GM21367 (cell line): ENCODE data around the gene TMEM132D.

Source experiments
- ATAC-seq: cut with Tn5 transposase; IDR thresholded peaks from one replicate; pipeline ENCODE4 v1.9.1; 2021; ENCODE audit not compliant: unreplicated experiment

The TMEM132D gene

GRCh38 chr12:129481921-129482320 lies 421.9 kb downstream of the TMEM132D start:
- ATAC-seq: no peak

- ATAC-seq: no peak
Observed at GRCh38 chr12:129470196-129470595, 433.6 kb downstream of the TMEM132D start.

GRCh38 chr12:129467726-129468125 lies 436.1 kb downstream of the TMEM132D start:
- ATAC-seq: no peak

DNA sequence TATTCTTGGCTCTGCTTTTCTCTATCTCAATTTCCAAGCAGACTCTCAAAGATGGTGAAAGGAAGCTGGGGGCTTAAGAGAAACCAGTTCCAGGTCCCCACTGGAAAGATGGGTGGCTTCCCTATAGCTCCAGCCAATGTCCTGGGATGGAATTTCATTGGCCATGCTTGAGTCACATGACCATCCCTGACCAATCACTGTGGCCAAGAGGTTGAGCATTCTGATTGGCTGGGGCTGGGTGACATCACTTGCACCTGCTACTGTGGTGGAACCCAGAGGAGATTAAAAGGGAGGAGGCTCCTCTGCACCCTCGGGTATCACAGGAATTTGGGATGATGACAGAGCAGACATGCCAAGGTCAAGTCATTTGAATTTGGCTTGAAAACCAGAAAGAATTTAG lies 436.5 kb downstream of the TMEM132D start:
- ATAC-seq: no peak

DNA sequence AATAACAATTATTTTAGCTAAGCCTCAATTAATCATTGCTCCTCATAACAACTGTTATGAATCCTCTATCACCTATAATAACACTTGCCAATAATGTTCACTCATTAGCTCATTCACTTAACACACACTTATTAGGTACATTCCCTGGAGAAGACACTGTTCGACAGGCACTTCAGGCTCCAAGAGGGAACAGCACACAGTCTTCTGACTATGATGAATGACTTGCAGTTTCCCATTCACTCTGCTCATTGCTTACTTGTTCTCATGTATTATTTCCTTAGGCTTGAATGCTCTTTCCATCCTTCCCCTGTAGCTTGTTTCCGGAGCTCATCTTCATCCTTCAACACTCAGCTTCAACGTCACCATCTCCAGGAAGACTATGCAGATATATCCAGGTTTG lies 437.3 kb downstream of the TMEM132D start:
- no peak for ATAC-seq

- ATAC-seq: no peak
Observed at GRCh38 chr12:129459886-129460285, 443.9 kb downstream of the TMEM132D start.

GRCh38 chr12:129446696-129447095 lies 457.1 kb downstream of the TMEM132D start:
- ATAC-seq: no peak

- no peak for ATAC-seq
Observed at GRCh38 chr12:129440278-129440677, 463.5 kb downstream of the TMEM132D start.

- ATAC-seq: no peak
Observed at GRCh38 chr12:129434790-129435189, 469.0 kb downstream of the TMEM132D start.

DNA sequence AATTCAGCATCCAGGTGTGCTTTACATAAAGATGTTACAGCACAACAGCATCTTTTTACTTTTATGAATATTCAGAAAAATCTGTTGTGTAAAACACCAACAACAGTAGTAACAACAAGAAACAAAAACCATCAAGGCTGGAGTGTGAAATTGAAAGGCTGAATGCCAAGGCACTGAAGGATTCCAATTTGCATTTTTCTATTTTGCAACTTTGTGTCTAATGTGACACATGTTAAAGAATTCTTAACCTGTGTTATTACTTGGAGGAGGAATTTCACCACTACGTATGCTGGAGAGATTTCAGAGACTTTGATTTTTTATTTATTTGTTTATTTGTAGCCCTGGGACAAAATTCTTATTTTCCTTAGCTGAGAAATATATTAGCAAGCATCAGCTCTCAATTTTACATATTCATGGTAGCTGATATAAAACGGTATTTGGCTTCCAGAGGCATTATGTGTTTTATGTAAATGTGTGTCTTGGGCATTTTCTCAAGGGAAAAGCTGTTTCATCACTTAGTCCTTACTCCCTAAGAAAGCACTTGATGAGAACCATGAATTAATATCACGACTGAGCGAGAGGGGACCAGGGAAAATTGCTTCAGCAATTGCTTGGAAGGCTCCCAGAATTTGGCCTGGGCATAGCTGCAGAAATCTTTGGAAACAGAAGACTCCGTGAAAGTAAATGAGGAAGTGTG lies 475.4 kb downstream of the TMEM132D start:
- ATAC-seq: no peak

DNA sequence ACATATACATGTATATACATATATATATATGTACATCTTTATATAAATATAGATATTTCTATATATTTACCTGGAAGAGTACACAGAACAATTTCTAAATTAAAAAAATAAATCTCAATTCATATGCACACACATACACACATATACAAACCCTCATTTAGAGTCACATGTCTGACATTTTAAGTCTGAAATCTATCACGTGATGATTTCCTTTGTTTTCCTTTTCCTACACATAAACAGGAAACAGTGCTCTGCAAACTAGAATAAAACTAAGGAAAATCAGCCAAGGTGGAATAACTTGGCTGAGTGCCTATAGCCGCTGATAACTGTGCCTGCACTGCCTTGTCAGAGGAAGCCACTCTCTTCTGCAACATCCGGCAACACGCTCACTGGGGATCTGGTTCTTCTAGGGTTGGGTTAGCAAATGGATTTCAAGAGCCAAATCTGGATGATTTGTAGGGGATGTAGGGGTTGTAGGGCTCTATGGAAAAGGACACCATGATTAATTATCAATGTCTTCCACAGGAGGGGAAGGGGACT lies 480.7 kb downstream of the TMEM132D start:
- no peak for ATAC-seq

DNA sequence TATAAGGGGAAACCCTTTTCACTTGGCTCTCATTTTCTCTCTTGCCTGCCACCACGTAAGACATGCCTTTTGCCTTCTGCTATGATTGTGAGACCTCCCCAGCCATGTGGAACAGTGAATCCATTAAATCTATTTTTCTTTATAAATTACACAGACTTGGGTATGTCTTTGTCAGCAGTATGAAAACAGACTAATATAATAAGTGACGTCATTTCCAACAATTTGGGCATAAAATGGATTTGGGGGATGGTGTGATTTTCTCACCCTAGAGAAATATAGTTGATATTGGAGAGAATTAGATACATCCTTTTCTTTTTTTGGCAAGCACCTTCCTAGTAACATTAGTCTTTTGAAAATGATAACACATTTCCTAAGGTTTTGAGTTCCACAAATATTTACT lies 490.5 kb downstream of the TMEM132D start:
- ATAC-seq: no peak

- no peak for ATAC-seq
Observed at GRCh38 chr12:129409281-129409680, 494.5 kb downstream of the TMEM132D start.

- no peak for ATAC-seq
Observed at GRCh38 chr12:129404556-129404955, 499.3 kb downstream of the TMEM132D start.

DNA sequence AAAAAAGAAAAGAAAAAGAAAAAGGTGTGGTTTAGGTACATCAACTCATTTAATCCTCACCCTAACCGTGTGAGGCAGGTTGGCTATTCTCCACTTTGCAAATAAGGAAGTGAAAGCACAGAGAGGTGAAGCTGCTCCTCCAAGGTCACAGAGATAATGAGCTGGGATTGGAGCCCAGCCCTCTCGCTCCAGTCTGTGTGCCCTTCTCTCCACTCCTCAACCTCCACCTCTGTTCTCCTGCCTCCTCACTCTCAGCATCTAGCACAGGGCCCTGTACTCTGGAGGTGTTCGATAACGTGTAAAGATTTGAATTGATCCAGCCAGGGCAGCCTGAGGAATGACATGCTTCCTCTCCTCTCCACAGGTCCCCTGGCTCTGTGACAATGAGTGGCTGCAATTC lies 502.3 kb downstream of the TMEM132D start:
- no peak for ATAC-seq

DNA sequence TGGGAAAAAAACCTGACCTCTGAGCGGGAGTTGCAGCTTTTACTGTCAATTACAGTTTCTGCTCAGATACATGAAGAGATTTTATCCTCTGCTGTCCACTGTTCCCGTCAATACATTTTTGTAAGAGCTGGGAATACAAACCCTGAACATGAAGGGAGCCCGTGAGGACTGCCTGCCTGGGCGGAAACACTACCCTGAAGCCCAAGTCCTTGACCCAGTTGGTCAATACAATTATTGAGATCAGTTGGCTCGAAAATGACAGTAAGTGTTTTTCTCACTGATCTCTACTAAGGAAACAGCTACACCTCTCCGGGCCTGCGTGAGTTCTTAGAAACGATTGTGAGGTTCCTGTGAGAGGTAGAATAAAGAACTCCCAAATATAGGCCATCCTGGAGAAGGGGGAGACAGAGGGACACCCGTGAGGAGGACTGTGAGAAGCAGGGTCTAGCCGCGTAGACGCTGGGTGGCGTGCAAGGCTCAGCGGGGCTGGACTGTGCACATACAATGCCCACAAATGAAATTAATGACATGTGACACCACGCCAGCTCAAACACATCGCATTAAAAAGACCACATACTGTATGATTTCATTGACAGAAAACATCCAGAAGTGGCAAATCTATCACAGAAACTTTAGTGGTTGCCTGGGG lies 509.5 kb downstream of the TMEM132D start:
- no peak for ATAC-seq

DNA sequence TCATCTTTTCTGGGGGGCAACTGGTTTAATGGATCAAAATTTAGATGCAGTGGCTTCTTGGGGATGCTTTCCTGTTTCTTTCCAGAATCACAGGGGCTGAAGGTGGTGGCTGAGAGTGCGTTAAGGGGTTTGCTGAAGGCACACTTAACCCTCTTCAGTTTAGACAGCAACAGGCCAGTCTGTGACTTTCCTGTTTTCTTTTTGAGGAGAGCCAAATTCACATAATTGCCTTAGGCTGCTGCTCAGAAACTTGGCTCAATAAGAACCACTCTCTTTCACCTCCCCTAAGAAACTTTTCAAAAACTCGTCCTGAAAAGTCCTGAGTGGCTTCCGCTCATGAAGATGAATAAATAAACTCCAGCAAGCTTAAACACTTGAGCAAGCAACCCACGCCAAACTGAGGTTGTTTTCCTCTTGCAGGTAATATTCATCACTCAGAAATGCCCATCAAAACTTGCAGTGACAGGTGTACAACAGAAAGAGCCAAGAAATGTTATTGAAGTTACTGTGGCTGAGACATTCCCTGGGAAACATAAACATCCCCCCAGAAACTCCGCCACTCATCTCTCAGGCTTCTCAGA lies 510.4 kb downstream of the TMEM132D start:
- no peak for ATAC-seq

DNA sequence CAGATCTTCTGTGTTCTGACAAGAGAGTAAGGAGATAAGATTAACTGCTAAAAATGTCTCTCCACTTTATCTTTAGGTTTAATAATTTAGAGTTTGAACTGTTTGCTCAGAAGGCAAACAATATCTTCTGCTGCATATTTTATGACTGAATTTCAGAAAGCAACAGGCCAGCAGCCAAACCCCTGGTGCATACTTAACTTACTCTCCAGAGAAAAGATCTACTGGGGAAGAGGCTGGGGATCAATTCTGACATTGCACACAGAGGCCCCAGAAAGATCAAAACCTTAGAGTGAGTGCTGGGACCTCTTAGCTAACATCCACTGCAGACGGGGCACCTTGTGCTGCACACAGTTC lies 518.2 kb downstream of the TMEM132D start:
- ATAC-seq: no peak

GRCh38 chr12:129383956-129384355 lies 519.9 kb downstream of the TMEM132D start:
- no peak for ATAC-seq

DNA sequence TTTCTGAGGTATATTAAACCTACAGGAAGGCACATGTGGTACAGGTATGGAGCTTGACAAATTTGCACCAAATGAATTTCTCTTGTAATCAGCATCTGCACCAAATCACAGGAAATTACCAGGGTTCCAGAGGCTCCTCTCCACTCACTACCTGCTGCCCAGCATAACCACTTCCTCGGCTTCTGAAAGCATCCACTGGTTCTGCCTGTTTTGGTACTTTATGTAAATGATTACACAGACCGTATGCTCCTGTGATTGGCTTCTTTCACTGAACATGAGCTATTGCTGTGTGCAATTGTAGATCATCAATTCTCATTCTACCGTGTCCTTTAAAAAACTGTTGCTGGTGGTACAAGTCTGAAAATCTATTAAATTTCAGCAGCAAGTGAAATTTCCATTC lies 522.1 kb downstream of the TMEM132D start:
- no peak for ATAC-seq

DNA sequence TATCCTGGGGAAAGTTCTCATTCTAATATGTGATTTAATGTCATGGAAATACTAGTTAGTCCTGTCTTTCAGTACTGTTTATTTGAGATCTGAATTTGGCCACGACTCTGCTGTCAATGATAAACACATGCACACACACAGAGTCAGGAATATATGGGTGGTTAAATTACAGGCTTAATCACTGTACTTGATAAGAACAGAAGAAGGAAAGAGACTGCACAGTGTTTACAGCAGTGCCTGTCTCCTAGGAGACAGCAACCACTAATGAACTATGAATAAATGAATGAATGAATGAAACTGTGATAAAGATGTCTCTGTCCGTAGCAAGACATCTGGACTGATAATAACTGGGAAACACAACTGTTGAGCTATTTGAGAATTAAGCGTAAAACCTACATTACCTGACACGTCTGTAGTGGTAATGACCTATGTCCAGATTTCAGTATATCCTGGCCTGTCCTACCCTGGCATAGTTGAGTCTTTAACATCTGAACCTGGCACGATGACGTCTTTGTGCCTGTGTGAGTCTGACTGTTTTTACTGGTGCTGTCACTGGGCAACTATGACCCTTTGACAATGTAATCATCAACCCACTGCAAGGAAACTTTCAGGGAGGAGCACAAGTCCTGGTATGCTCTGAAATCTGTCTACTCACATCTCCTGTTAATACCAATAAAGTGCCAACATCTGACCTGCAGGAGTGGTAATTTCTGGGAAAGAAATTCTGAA lies 524.6 kb downstream of the TMEM132D start:
- no peak for ATAC-seq

- ATAC-seq: no peak
Observed at GRCh38 chr12:129378496-129378895, 525.3 kb downstream of the TMEM132D start.
